WTC11 (cell line): ENCODE measurements around the gene RBM45. TPM values are rescaled to one million over a fixed set of nuclear protein-coding genes. Genes with fewer than 3 reads are reported as not detected.
"Not testable (repeated sequence)": the region's sequence is repeated elsewhere in the genome, so short reads cannot be mapped to it uniquely, and the experiment has no call there.

ENCODE experiments used
- ATAC-seq: fragments of 200-7000 bp; cut with Tn5 transposase; 2 replicates; pipeline ENCODE4 v1.10.0; 2021; ENCODE audit warnings: mild to moderate bottlenecking, moderate library complexity
- CTCF ChIA-PET: fragments of 300-600 bp; sonication (Branson Sonifier 250); formaldehyde crosslinking; loops from one replicate; lab custom pipeline; 2021; ENCODE audit warnings: antibody characterized with exemption; lab: Charles Lee
- POLR2A ChIA-PET: fragments of 350-600 bp; sonication (Branson Sonifier 250); formaldehyde crosslinking; loops from one replicate; lab custom pipeline; 2021; ENCODE audit warnings: antibody characterized with exemption; lab: Charles Lee
- DNase-seq: peaks from one replicate; pipeline ENCODE4 v3.0.0; 2021; ENCODE audit warnings: low spot score
- H3K27ac Mint-ChIP-seq: 2 replicates; pipeline ENCODE4 v1.8.0; 2021; ENCODE audit warnings: mixed read lengths
- H3K27me3 Mint-ChIP-seq: 2 replicates; pipeline ENCODE4 v1.8.0; 2021; ENCODE audit warnings: low read depth, mild to moderate bottlenecking, moderate library complexity, mixed read lengths
- H3K36me3 Mint-ChIP-seq: 2 replicates; pipeline ENCODE4 v1.8.0; 2021; ENCODE audit warnings: mixed read lengths
- H3K4me1 Mint-ChIP-seq: 2 replicates; pipeline ENCODE4 v1.8.0; 2022; ENCODE audit warnings: mixed read lengths
- H3K4me3 Mint-ChIP-seq: 2 replicates; pipeline ENCODE4 v1.8.0; 2021; ENCODE audit warnings: mild to moderate bottlenecking, moderate library complexity, mixed read lengths
- H3K9me3 Mint-ChIP-seq: 2 replicates; pipeline ENCODE4 v1.8.0; 2021; ENCODE audit warnings: mixed read lengths
- ATF2 ChIP-seq: sonication (generic); formaldehyde crosslinking; IDR thresholded peaks from 2 replicates; pipeline ENCODE4 v1.8.1; 2022; ENCODE audit warnings: low read depth, missing genetic modification reagents, borderline replicate concordance
- ERG ChIP-seq: fragments of 250-450 bp; sonication (Bioruptor Pico); IDR thresholded peaks from 2 replicates; pipeline ENCODE4 v1.8.0; 2021; ENCODE audit warnings: mild to moderate bottlenecking
- FOXK1 ChIP-seq: sonication (generic); formaldehyde crosslinking; IDR thresholded peaks from 2 replicates; pipeline ENCODE4 v1.8.0; 2022; ENCODE audit warnings: mild to moderate bottlenecking, moderate library complexity, missing genetic modification reagents
- GABPB1 ChIP-seq: sonication (generic); formaldehyde crosslinking; IDR thresholded peaks from 2 replicates; pipeline ENCODE4 v1.8.1; 2023; ENCODE audit warnings: mild to moderate bottlenecking, missing genetic modification reagents
- KAT7 ChIP-seq: sonication (generic); formaldehyde crosslinking; IDR thresholded peaks from 2 replicates; pipeline ENCODE4 v1.8.1; 2023; ENCODE audit warnings: missing genetic modification reagents, mild to moderate bottlenecking, borderline replicate concordance
- MLX ChIP-seq: sonication (generic); formaldehyde crosslinking; IDR thresholded peaks from 2 replicates; pipeline ENCODE4 v1.8.1; 2023; ENCODE audit warnings: mild to moderate bottlenecking, missing genetic modification reagents, moderate library complexity
- NFATC4 ChIP-seq: fragments of 250-450 bp; sonication (Bioruptor Pico); IDR thresholded peaks from 2 replicates; pipeline ENCODE4 v1.9.0; 2021; ENCODE audit warnings: mild to moderate bottlenecking
- NR1H2 ChIP-seq: sonication (generic); formaldehyde crosslinking; IDR thresholded peaks from 2 replicates; pipeline ENCODE4 v1.9.0; 2021; ENCODE audit warnings: mild to moderate bottlenecking, moderate library complexity, missing genetic modification reagents
- SOX15 ChIP-seq: fragments of 250-450 bp; sonication (Bioruptor Pico); IDR thresholded peaks from 2 replicates; pipeline ENCODE4 v1.9.0; 2021; ENCODE audit warnings: mild to moderate bottlenecking
- ZNF263 ChIP-seq: sonication (generic); formaldehyde crosslinking; IDR thresholded peaks from 2 replicates; pipeline ENCODE4 v1.8.1; 2022; ENCODE audit warnings: low read depth, mild to moderate bottlenecking, moderate library complexity, missing genetic modification reagents
- ZNF423 ChIP-seq: fragments of 250-450 bp; sonication (Bioruptor Pico); IDR thresholded peaks from 2 replicates; pipeline ENCODE4 v2.1.2; 2022; ENCODE audit warnings: mild to moderate bottlenecking, moderate library complexity
- ZSCAN18 ChIP-seq: fragments of 250-450 bp; sonication (Bioruptor Pico); IDR thresholded peaks from 2 replicates; pipeline ENCODE4 v2.1.2; 2022; ENCODE audit warnings: mild to moderate bottlenecking, moderate library complexity
- total RNA-seq: library from RNA; stranded (reverse); gene quantifications from 3 replicates; pipeline ENCODE4 v1.2.3, GENCODE V29; 2021
- TF ChIP-seq, protein P1 (sequence below): sonication (generic); formaldehyde crosslinking; IDR thresholded peaks from 2 replicates; pipeline ENCODE4 v1.8.0; 2022; ENCODE audit warnings: mild to moderate bottlenecking, missing genetic modification reagents
- TF ChIP-seq, protein P2 (sequence below): fragments of 250-450 bp; sonication (Bioruptor Pico); IDR thresholded peaks from 2 replicates; pipeline ENCODE4 v1.9.0; 2021; ENCODE audit warnings: mild to moderate bottlenecking

The RBM45 gene
- total RNA-seq, 1 experiment from 2014 or later, result 9.2 TPM

- Mint-ChIP-seq H3K4me1 (peaks cover 16% of the 10 kb centered on the region), H3K4me3 (no peak overlapping the region), H3K9me3 (peaks cover 13% of the 10 kb centered on the region), H3K27me3 (peaks cover 41% of the 10 kb centered on the region), H3K36me3 (peaks cover 5% of the 10 kb centered on the region; the same call in 1 of the 2 replicates), H3K27ac (no peak overlapping the region)
- no peak for DNase-seq
- CTCF ChIA-PET, result interaction anchor here (1.3 kb wide), 1 partner anchor 338 kb away, joined by 3 read pairs; no protein-coding TSS in a partner anchor
- no peak for TF ChIP-seq MLX
- ATAC-seq, result no peak
- POLR2A ChIA-PET, result no interaction called here
Observed at GRCh38 chr2:178076130-178076529, 36.1 kb upstream of the RBM45 start.

GRCh38 chr2:178079279-178079678, 33.0 kb upstream of the RBM45 start:
- Mint-ChIP-seq H3K27me3 (peaks cover 11% of the 10 kb centered on the region), H3K9me3 (peaks cover 13% of the 10 kb centered on the region)
- H3K4me1 Mint-ChIP-seq, H3K27ac Mint-ChIP-seq, H3K4me3 Mint-ChIP-seq, DNase-seq, ATAC-seq, CTCF ChIA-PET, H3K36me3 Mint-ChIP-seq, POLR2A ChIA-PET: not testable (repeated sequence)

DNA sequence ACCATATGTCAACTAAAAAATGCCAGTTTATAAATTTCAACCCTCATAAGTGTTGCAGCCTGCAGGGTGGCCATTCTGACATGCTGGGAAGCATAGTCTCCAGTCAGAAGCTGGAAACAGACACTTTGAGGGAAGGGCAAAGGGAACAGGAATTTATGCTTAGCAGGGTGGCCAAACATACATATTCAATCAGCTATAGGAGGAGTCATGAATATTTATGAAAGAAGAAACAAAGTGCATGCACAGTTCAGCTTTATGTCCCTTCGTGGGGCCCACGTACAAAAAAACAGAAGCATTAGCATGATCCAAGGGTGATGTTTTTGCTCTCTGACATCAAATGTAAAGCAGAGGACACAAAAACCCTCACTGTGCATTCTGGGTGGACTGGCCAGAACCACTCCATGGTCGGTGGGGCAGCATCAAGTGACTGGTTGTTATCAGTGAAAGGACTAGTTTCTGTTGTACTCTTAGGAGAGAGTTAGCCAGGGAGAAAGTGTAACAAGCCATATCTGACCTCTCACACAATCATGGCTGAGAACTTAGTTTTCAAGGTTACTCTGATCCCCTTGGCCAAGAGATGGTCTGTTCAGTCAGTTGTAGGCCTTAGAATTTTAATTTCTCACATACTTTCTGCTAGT, 29.7 kb upstream of the RBM45 start:
- TF ChIP-seq, protein P1, sequence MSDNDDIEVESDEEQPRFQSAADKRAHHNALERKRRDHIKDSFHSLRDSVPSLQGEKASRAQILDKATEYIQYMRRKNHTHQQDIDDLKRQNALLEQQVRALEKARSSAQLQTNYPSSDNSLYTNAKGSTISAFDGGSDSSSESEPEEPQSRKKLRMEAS (CRISPR knock-in tag), result no peak
- Mint-ChIP-seq H3K27me3 (peaks cover 5% of the 10 kb centered on the region; the same call in 1 of the 2 replicates), H3K4me3 (no peak overlapping the region), H3K36me3 (peaks cover 5% of the 10 kb centered on the region; the same call in 1 of the 2 replicates), H3K4me1 (peaks cover 6% of the 10 kb centered on the region), H3K27ac (no peak overlapping the region), H3K9me3 (peaks cover 13% of the 10 kb centered on the region)
- ChIA-PET POLR2A (no interaction called here), CTCF (no interaction called here)
- DNase-seq (no peak), ATAC-seq (no peak)

- DNase-seq (no peak), ATAC-seq (no peak)
- TF ChIP-seq KAT7 (CRISPR knock-in tag) (no peak), SOX15 (CRISPR knock-in tag) (no peak), ERG (no peak), ZNF423 (CRISPR knock-in tag) (no peak), ZSCAN18 (CRISPR knock-in tag) (no peak), MLX (no peak), ZNF263 (CRISPR knock-in tag) (no peak), ATF2 (CRISPR knock-in tag) (no peak), GABPB1 (CRISPR knock-in tag) (no peak), NR1H2 (CRISPR knock-in tag) (no peak), FOXK1 (no peak), NFATC4 (CRISPR knock-in tag) (no peak)
- TF ChIP-seq, protein P2, sequence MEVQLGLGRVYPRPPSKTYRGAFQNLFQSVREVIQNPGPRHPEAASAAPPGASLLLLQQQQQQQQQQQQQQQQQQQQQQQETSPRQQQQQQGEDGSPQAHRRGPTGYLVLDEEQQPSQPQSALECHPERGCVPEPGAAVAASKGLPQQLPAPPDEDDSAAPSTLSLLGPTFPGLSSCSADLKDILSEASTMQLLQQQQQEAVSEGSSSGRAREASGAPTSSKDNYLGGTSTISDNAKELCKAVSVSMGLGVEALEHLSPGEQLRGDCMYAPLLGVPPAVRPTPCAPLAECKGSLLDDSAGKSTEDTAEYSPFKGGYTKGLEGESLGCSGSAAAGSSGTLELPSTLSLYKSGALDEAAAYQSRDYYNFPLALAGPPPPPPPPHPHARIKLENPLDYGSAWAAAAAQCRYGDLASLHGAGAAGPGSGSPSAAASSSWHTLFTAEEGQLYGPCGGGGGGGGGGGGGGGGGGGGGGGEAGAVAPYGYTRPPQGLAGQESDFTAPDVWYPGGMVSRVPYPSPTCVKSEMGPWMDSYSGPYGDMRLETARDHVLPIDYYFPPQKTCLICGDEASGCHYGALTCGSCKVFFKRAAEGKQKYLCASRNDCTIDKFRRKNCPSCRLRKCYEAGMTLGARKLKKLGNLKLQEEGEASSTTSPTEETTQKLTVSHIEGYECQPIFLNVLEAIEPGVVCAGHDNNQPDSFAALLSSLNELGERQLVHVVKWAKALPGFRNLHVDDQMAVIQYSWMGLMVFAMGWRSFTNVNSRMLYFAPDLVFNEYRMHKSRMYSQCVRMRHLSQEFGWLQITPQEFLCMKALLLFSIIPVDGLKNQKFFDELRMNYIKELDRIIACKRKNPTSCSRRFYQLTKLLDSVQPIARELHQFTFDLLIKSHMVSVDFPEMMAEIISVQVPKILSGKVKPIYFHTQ (CRISPR knock-in tag), result no peak
- TF ChIP-seq, protein P1 (CRISPR knock-in tag), result no peak
- ChIA-PET POLR2A (no interaction called here), CTCF (interaction anchor here (1.2 kb wide), 1 partner anchor 12 kb away, joined by 3 read pairs; no protein-coding TSS in a partner anchor)
- Mint-ChIP-seq H3K36me3 (peaks cover 5% of the 10 kb centered on the region; the same call in 1 of the 2 replicates), H3K4me3 (no peak overlapping the region), H3K9me3 (peaks cover 11% of the 10 kb centered on the region), H3K27me3 (peaks cover 4% of the 10 kb centered on the region; the same call in 1 of the 2 replicates), H3K4me1 (peaks cover 6% of the 10 kb centered on the region), H3K27ac (no peak overlapping the region)
Observed at GRCh38 chr2:178084273-178084672, 28.0 kb upstream of the RBM45 start.
